ENCODE results near the gene STXBP1.

Gene STXBP1

GRCh38 chr9:127694890-127695720, 83.0 kb downstream of the STXBP1 start:
- no peak for DNase-seq

DNA sequence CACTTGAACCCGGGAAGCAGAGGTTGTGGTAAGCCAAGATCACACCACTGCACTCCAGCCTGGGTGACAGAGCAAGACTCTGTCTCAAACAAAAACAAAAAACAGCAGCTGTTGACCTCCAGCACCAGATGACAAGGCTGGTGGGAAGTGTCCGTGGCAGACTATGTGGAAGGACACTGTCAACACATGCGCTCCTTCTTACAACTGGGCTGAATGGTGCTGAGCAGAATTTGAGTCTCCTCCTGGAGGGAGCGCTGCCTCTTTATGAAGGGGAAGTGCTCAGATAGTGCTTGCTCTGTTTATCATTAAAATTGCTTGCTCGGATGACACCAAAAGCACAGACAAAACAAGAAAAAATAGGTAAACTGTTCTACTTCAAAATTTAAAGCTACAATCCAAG, 85.5 kb downstream of the STXBP1 start:
- DNase-seq = no peak

DNA sequence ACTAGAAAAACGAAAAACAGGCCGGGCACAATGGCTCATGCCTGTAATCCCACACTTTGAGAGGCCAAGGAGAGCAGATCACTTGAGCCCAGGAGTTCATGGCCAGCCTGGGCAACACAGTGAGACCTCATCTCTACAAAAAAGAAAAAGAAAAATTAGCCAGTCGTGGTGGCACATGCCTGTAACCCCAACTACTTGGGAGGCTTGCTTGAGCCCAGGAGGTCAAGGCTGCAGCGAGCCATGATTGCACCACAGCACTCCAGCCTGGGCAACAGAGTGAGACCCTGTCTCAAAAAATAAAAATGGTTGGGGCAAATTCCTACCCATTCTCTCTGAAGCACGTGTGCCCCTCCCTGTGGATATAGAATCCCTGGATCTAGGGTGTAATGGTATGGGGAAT, 86.3 kb downstream of the STXBP1 start:
- DNase-seq = no peak

GRCh38 chr9:127698985-127699670, 87.1 kb downstream of the STXBP1 start:
- no peak for DNase-seq

- DNase-seq = no peak
Observed at GRCh38 chr9:127700140-127700539, 88.1 kb downstream of the STXBP1 start.

- peak; percentile 85 for DNase-seq
Observed at GRCh38 chr9:127700594-127701255, 88.6 kb downstream of the STXBP1 start.

GRCh38 chr9:127703289-127703946, 91.3 kb downstream of the STXBP1 start:
- no peak for DNase-seq

GRCh38 chr9:127705577-127706379, 93.7 kb downstream of the STXBP1 start:
- no peak for DNase-seq

DNA sequence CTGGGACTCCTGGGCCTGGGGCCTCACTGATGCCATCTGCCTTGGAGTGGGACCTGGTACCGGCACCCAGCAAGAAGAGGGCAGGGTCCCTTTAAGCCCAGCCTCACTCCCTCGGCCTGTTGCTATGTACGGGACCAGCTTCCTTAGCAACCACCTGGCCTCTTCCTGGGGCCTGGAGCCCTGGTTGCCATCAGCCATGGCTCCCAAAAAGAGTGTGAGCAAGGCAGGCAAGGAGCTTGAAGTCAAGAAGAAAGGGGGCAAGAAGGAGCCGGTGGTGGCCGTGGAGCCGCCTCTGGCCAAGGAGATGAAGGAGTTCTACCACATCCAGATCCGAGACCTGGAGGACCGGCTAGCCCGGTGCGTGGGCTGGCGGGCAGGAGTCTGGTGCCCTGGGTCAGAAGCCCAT, 94.8 kb downstream of the STXBP1 start, which contains the start of gene CFAP157:
TSS of gene CFAP157 (plus strand) at position 153 of the 406 bp plus-strand sequence. CDS start at position 197, 44 bp downstream.
- peak; percentile 24 to 40 for DNase-seq

- DNase-seq = peak in 1 of 2 experiments; percentile 32
Observed at GRCh38 chr9:127707766-127708165, 95.7 kb downstream of the STXBP1 start.

DNA sequence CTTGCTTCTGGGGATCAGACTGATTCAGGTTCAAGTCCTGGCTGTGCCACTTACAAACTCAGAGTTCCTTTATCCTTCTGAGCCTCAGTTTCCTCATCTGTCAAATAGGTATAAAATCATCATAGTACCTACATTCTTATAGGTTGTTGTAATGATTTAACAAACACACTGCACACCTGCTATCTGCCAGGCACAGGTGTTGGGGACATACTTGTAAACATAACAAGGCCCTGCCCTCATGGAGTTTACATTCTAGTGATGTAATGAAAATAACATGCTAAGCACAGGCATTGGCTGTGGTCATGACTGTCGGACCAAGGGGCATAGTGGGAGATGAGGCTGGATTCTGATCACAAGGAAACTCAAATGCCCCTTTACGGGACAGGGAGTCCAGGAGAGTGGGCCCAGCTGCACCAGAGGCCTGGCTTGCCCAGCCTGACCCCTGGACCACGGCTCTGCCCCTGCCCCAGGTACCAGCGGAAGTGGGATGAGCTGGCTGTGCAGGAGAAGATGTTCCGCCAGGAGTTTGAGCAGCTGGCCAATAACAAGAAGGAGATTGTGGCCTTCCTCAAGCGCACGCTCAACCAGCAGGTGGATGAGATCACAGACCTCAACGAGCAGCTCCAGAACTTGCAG, 97.0 kb downstream of the STXBP1 start:
- no peak for DNase-seq

DNA sequence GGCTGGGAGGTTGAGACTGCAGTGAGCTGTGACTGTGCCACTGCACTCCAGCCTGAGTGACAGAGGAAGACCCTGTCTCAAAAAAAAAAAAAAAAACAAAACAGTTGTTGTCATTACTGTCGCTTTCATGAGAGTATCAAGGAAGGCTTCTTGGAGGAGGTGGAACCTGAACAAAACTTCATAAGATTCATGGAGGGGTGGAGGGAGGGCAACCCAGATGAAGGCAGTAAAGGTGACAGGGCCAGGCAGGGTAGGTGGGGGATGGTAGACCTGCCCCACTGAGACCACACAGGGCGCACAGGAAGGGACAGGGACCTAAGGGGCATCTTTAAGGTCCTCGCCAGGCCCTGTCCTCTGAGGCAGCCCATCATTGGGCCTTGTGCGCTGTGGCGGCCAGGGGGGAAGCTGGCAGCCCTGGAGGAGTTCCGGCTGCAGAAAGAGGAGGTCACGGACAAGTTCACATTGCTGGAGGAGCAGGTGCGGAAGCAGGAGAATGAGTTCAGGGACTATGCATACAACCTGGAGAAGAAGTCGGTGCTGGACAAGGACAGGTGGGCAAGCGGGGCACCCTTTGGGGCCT, 98.2 kb downstream of the STXBP1 start:
- no peak for DNase-seq

DNA sequence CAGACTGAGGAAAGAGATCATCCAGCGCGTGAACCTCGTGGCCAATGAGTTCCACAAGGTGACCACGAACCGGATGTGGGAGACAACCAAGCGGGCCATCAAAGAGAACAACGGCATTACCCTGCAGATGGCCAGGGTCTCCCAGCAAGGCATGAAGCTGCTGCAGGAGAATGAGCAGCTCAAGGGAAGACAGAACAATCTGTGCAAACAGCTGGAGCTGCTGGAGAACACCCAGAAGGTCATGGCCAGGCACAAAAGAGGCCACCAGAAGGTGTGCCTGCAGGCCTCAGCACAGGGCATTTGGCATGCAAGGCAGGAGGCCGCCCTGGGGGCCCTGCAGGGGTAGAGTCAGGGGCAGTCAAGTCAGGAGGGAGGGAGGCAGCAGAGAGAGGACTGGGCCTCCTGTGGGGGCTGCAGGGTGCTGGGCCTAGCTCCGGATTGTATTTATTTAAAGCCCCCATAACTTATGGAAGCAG, 99.2 kb downstream of the STXBP1 start:
- no peak for DNase-seq

GRCh38 chr9:127711831-127712274, 99.8 kb downstream of the STXBP1 start:
- DNase-seq = no peak

GRCh38 chr9:127712371-127712770, 100.3 kb downstream of the STXBP1 start:
- no peak for DNase-seq

- no peak for DNase-seq
Observed at GRCh38 chr9:127712867-127713266, 100.8 kb downstream of the STXBP1 start.

DNA sequence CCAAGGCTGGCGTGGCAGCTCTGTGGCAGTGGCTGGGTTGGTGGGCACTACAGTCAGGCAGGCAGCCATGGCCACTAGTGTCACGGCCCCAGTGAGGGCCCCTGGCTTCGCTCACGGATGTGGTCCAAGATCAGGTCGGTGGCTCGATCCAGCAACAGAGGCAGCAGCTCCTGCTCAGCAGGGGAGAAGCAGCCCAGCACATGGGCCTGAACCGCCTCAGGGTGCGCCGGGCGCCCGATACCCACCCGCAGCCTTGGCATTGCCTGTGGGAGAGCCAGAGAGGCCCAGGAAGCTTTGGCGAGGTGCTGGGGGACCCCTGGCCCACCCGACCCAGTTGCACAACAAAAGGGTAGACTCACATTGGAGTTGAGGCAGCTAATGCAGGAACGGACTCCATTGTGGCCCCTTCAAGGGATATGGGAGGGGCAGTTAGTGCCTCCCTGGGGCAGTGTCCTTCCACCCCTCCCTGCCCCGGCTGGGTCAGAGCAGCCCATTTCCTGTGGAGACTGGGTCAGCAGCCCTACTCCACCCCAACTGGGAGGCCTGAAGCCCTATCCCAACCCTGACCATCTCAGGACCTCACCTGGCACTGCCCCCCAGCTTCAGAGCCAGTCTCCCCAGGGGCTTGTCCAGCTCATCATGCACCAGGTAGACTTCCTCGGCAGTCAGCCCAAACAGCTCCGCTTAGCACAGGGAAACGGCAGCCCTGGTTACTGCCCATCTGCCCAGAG, 102.1 kb downstream of the STXBP1 start:
- no peak for DNase-seq

DNA sequence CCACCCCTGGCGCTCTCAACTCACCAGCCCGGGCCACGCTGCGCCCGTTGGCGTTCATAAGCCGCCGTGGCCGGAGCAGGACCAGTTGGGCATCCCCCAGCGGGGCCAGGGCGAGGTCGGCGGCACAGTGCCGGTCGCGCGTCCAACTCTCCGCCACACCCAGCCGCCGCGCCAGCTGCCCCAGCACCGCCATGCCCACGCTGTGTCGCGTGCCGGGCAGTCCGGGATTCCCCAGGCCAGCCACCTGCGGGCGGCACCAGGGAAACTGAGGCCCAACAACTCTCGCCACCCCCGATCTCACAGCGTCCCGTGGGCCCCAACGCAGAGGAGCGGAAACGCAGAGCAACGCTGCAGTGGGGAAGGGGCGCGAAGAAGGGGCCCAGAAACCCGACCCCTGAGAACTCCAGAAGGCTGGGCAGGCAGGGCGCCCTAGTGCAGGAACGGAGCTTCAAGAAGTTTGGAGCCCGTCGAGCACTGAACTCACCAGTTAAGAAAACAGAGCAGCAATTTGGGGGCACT, 102.9 kb downstream of the STXBP1 start:
- DNase-seq = peak in 1 of 2 experiments; percentile 26

- peak; percentile 60 to 92 for DNase-seq
Observed at GRCh38 chr9:127715470-127716337, 103.6 kb downstream of the STXBP1 start, which contains the start of the genes PTRH1 and TTC16. Gene PTRH1 (minus strand): TSS chr9:127715663. CDS start chr9:127715639, 24 bp downstream. Gene TTC16 (plus strand): TSS chr9:127716079. CDS start chr9:127716146, 67 bp downstream.

Data from NCI-H526 (cell line).